Common myeloid progenitor, CD34-positive (primary cell): ENCODE data around the gene SLC13A2.
A peak's percentile ranks its signal among the peaks of the same experiment; 100 is the strongest.
"Not testable (repeated sequence)": the region's sequence is repeated elsewhere in the genome, so short reads cannot be mapped to it uniquely, and the experiment has no call there.

Source experiments
- CTCF ChIA-PET: fragments of 350-600 bp; sonication (Branson Sonifier 250); formaldehyde crosslinking; loops from one replicate; lab custom pipeline; 2021; ENCODE audit warnings: antibody characterized with exemption; lab: Charles Lee
- POLR2A ChIA-PET: fragments of 350-600 bp; sonication (Branson Sonifier 250); formaldehyde crosslinking; loops from one replicate; lab custom pipeline; 2021; ENCODE audit warnings: antibody characterized with exemption; lab: Charles Lee
- DNase-seq, 3 donors: peaks; one replicate each; pipeline versions ENCODE4 v3.0.0 to v3.0.0-alpha.2; 2013
- H3K27ac ChIP-seq, 2 experiments: 1 replicate in 1 of 2; 2 replicates in 1 of 2; pipeline ENCODE4 v1.7.0; 2013; ENCODE audit warnings: inconsistent platforms in 2 of 2, low read length in 2 of 2, mild to moderate bottlenecking in 2 of 2, low read depth in 1 of 2, moderate library complexity in 1 of 2; ENCODE audit not compliant: severe bottlenecking in 2 of 2, insufficient read depth in 1 of 2, poor library complexity in 1 of 2
- H3K27me3 ChIP-seq, 5 experiments: replicated peaks in 2 of 5; 1 replicate in 3 of 5; 2 replicates in 2 of 5; pipeline versions ENCODE4 v1.6.1 to v1.7.0; 2013; ENCODE audit warnings: low read length in 4 of 5, mild to moderate bottlenecking in 2 of 5, moderate library complexity in 2 of 5, inconsistent platforms in 1 of 5; ENCODE audit not compliant: insufficient read depth in 5 of 5, control insufficient read depth in 4 of 5
- H3K36me3 ChIP-seq, 4 experiments: 1 replicate in 2 of 4; 2 replicates in 2 of 4; pipeline versions ENCODE4 v1.6.1 to v1.7.0; 2013; ENCODE audit warnings: low read length in 3 of 4, control low read depth in 1 of 4, mild to moderate bottlenecking in 1 of 4; ENCODE audit not compliant: control insufficient read depth in 4 of 4, insufficient read depth in 4 of 4
- H3K4me1 ChIP-seq, 4 experiments: 1 replicate in 3 of 4; 2 replicates in 1 of 4; pipeline versions ENCODE4 v1.6.1 to v1.7.1; 2013; ENCODE audit warnings: low read length in 3 of 4, mild to moderate bottlenecking in 3 of 4, control low read depth in 1 of 4, inconsistent platforms in 1 of 4, moderate library complexity in 1 of 4; ENCODE audit not compliant: control insufficient read depth in 4 of 4, insufficient read depth in 4 of 4; ENCODE audit errors: control extremely low read depth in 1 of 4
- H3K4me3 ChIP-seq, 7 experiments: 1 replicate in 4 of 7; 2 replicates in 3 of 7; pipeline versions ENCODE4 v1.5.1 to v1.7.0; 2013; ENCODE audit warnings: mild to moderate bottlenecking in 7 of 7, low read length in 6 of 7, moderate library complexity in 6 of 7, inconsistent platforms in 2 of 7, low read depth in 2 of 7, control low read depth in 1 of 7; ENCODE audit not compliant: insufficient read depth in 4 of 7, control insufficient read depth in 1 of 7; ENCODE audit errors: extremely low read depth in 1 of 7
- H3K9me3 ChIP-seq, 5 experiments: 1 replicate in 4 of 5; 2 replicates in 1 of 5; pipeline versions ENCODE4 v1.6.1 to v1.7.1; 2013; ENCODE audit warnings: low read length in 4 of 5, mild to moderate bottlenecking in 2 of 5, inconsistent platforms in 1 of 5, low read depth in 1 of 5, moderate library complexity in 1 of 5; ENCODE audit not compliant: control insufficient read depth in 4 of 5, insufficient read depth in 2 of 5; ENCODE audit errors: control extremely low read depth in 1 of 5
- whole genome bisulfite sequencing: methylation state at CpG from one replicate; pipeline ENCODE4 v1.1.5; 2013; ENCODE audit not compliant: insufficient coverage; 5-methylcytosine and 5-hydroxymethylcytosine counted together

Gene SLC13A2

DNA sequence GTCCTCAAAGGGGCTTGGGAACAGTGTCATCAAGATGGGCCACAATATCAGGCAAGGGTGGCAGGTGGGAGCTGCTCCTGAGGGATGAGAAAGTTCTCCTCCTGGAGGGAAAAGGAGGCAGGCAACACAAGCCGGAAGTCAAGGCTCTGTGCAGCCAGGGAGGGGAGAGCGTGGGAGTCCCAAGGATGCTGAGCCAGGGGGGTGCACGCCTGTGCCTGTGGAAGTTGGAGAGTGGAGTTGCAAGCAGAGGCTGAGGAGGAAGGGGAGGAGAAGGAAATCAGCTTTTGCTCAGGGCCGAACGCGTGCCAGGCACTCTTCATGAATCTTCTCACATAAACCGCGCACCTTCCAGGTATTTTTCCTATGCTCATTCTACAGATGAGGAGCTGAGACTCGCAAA is 7.4 kb upstream of the SLC13A2 start:
- Histone ChIP-seq H3K36me3 (no peaks in the 10 kb centered on the region), H3K27ac (no peak overlapping the region), H3K9me3 (no peaks in the 10 kb centered on the region), H3K27me3 (peaks cover 0 to 13% (median 0%) of the 10 kb centered on the region in 5 experiments), H3K4me3 (no peak overlapping the region), H3K4me1 (peaks cover 0 to 25% (median 16%) of the 10 kb centered on the region in 4 experiments)
- ChIA-PET CTCF (interaction anchor here (1.3 to 1.4 kb wide), 2 partner anchors 83 to 155 kb away, joined by 3 read pairs; no protein-coding TSS in a partner anchor), POLR2A (interaction anchor here (0.6 kb wide), 1 partner anchor 9 kb away, joined by 8 read pairs; no protein-coding TSS in a partner anchor)
- WGBS: 93% methylated on average over 4 of the region's 9 CpGs
- DNase-seq: no peak

- H3K36me3 ChIP-seq: no peaks in the 10 kb centered on the region
- ChIA-PET CTCF (interaction anchor here (1.3 to 1.4 kb wide), 3 partner anchors 16 to 154 kb away, joined by 3 read pairs; no protein-coding TSS in a partner anchor), POLR2A (no interaction called here)
- H3K4me3 ChIP-seq: no peak overlapping the region
- peaks cover 0 to 13% (median 0%) of the 10 kb centered on the region in 5 experiments for H3K27me3 ChIP-seq
- WGBS: 56% methylated on average over 2 of the region's 5 CpGs
- H3K4me1 ChIP-seq: peaks cover 0 to 25% (median 16%) of the 10 kb centered on the region in 4 experiments
- H3K27ac ChIP-seq: no peak overlapping the region
- DNase-seq: peak in 2 of 3 donors; percentile 32 to 35
- no peaks in the 10 kb centered on the region for H3K9me3 ChIP-seq
These were observed 6.9 kb upstream of the SLC13A2 start for GRCh38 chr17:28466521-28467048.

GRCh38 chr17:28467456-28468025 is 5.9 kb upstream of the SLC13A2 start:
- POLR2A ChIA-PET: no interaction called here
- Histone ChIP-seq H3K4me3 (no peak overlapping the region), H3K27me3 (peaks cover 0 to 13% (median 0%) of the 10 kb centered on the region in 5 experiments), H3K4me1 (peaks cover 0 to 25% (median 16%) of the 10 kb centered on the region in 4 experiments), H3K36me3 (no peaks in the 10 kb centered on the region), H3K27ac (no peak overlapping the region), H3K9me3 (no peaks in the 10 kb centered on the region)
- CTCF ChIA-PET: interaction anchor here (1.4 kb wide), 1 partner anchor 17 kb away, joined by 3 read pairs; no protein-coding TSS in a partner anchor
- peak; percentile 18 to 52 (median 48) for DNase-seq
- WGBS: 57% methylated on average over 11 of the region's 17 CpGs

DNA sequence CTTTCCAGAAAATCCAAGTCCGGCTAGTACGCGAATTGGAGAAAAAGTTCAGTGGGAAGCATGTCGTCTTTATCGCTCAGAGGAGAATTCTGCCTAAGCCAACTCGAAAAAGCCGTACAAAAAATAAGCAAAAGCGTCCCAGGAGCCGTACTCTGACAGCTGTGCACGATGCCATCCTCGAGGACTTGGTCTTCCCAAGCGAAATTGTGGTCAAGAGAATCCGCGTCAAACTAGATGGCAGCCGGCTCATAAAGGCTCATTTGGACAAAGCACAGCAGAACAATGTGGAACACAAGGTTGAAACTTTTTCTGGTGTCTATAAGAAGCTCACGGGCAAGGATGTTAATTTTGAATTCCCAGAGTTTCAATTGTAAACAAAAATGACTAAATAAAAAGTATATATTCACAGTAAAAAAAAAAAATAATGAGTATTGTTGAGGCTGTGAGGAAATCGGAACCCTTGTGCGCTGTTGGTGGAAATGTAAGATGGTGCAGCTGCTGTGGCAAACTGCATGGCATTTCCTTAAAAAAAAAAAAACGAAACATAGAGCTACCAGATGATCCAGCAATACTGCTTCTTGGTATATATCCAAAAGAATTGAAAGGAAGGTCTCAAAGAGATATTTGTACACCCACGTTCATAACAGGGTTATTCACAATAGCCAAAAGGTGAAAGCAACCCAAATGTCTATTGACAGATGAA is 5.3 kb upstream of the SLC13A2 start:
- Histone ChIP-seq H3K4me1 (peaks cover 0 to 25% (median 16%) of the 10 kb centered on the region in 4 experiments), H3K27me3 (peaks cover 0 to 13% (median 0%) of the 10 kb centered on the region in 5 experiments)
- CTCF ChIA-PET, H3K27ac ChIP-seq, H3K4me3 ChIP-seq, H3K9me3 ChIP-seq, POLR2A ChIA-PET, H3K36me3 ChIP-seq: not testable (repeated sequence)
- WGBS: 97% methylated on average over 11 of the region's 20 CpGs
- peak in 1 of 3 donors; percentile 16 for DNase-seq

- CTCF ChIA-PET: no interaction called here
- DNase-seq: no peak
- Histone ChIP-seq H3K4me3 (no peak overlapping the region), H3K4me1 (peaks cover 0 to 25% (median 16%) of the 10 kb centered on the region in 4 experiments), H3K9me3 (no peaks in the 10 kb centered on the region), H3K27me3 (peaks cover 0 to 13% (median 0%) of the 10 kb centered on the region in 5 experiments), H3K27ac (no peak overlapping the region), H3K36me3 (no peaks in the 10 kb centered on the region)
- POLR2A ChIA-PET: no interaction called here
These were observed 4.7 kb upstream of the SLC13A2 start for GRCh38 chr17:28468781-28469180.

- H3K4me1 ChIP-seq: peaks cover 0 to 25% (median 16%) of the 10 kb centered on the region in 4 experiments
- H3K4me3 ChIP-seq: no peak overlapping the region
- peaks cover 0 to 10% (median 0%) of the 10 kb centered on the region in 5 experiments for H3K27me3 ChIP-seq
- H3K9me3 ChIP-seq: no peaks in the 10 kb centered on the region
- POLR2A ChIA-PET: interaction anchor here (0.7 kb wide), 1 partner anchor 12 kb away, joined by 3 read pairs; no protein-coding TSS in a partner anchor
- DNase-seq: no peak
- WGBS: 100% methylated on average over 7 of the region's 8 CpGs
- H3K27ac ChIP-seq: no peak overlapping the region
- no peaks in the 10 kb centered on the region for H3K36me3 ChIP-seq
- CTCF ChIA-PET: no interaction called here
These were observed 4.1 kb upstream of the SLC13A2 start for GRCh38 chr17:28469376-28469775.
